Small intestine (tissue), 7 donors: ENCODE results near the gene RER1. TPM values are rescaled to one million over a fixed set of nuclear protein-coding genes. Genes with fewer than 3 reads are reported as not detected.
A peak's percentile ranks its signal among the peaks of the same experiment; 100 is the strongest.

Experiments used
- DNase-seq, 2 donors: peaks; one replicate each; pipeline versions ENCODE4 v3.0.0 to v3.0.0-alpha.2; 2013
- FAIRE-seq: peaks from 2 replicates; lab custom pipeline; 2012; peaks lifted over from hg19 to GRCh38; lab: Jason Lieb, UNC
- H3K27ac ChIP-seq, 3 donors: one replicate each; pipeline ENCODE4 v1.5.1; 2013; ENCODE audit warnings: low read length in 2 of 3, mild to moderate bottlenecking in 2 of 3, control low read depth in 1 of 3, inconsistent platforms in 1 of 3, low read depth in 1 of 3, moderate library complexity in 1 of 3
- H3K27me3 ChIP-seq, 3 donors: one replicate each; pipeline ENCODE4 v1.6.1; 2013; ENCODE audit warnings: low read length in 3 of 3, inconsistent platforms in 1 of 3; ENCODE audit not compliant: control insufficient read depth in 3 of 3, insufficient read depth in 3 of 3
- H3K36me3 ChIP-seq, 3 donors: one replicate each; pipeline ENCODE4 v1.6.1; 2013; ENCODE audit warnings: low read length in 3 of 3, inconsistent platforms in 1 of 3, low read depth in 1 of 3, mild to moderate bottlenecking in 1 of 3, moderate library complexity in 1 of 3; ENCODE audit not compliant: control insufficient read depth in 3 of 3, insufficient read depth in 2 of 3
- H3K4me1 ChIP-seq, 3 donors: one replicate each; pipeline ENCODE4 v1.6.1; 2013; ENCODE audit warnings: low read length in 2 of 3, inconsistent platforms in 1 of 3, low read depth in 1 of 3, mild to moderate bottlenecking in 1 of 3, moderate library complexity in 1 of 3; ENCODE audit not compliant: control insufficient read depth in 3 of 3, insufficient read depth in 2 of 3
- H3K4me3 ChIP-seq, 3 donors: one replicate each; pipeline ENCODE4 v1.5.1; 2013; ENCODE audit warnings: low read length in 3 of 3, control low read depth in 1 of 3, inconsistent platforms in 1 of 3, low read depth in 1 of 3, mild to moderate bottlenecking in 1 of 3, moderate library complexity in 1 of 3
- H3K9me3 ChIP-seq, 2 donors: one replicate each; pipeline ENCODE4 v1.6.1; 2013; ENCODE audit warnings: low read depth in 1 of 2, low read length in 1 of 2; ENCODE audit not compliant: control insufficient read depth in 2 of 2, insufficient read depth in 1 of 2
- WGBS, 3 donors: extraction: QIAGEN DNeasy Blood & Tissue Kit; methylation state at CpG; one replicate each; pipeline ENCODE4 v1.1.7; 2013; 5-methylcytosine and 5-hydroxymethylcytosine counted together
- polyA plus RNA-seq, 4 donors: library from polyadenylated mRNA; stranded (reverse) in 3 of 4; unstranded in 1 of 4; fragments of 200-250 nt in 3 of 4; fragments of 120-200 nt in 1 of 4; gene quantifications; one replicate each; pipeline versions ENCODE4 v1.2.1 to v1.2.3, GENCODE V29; 2013
- donor health status: healthy with polysubstance abuse.
- donor health status: control.
- donor health status: control.
- donor health status: Bipolar disorder and iron deficiency.
- donor health status: healthy.

RER1 gene
- polyA plus RNA-seq, 4 donors = 70.0 to 140 (median 88.7) TPM

GRCh38 chr1:2378956-2379732 is 12.5 kb upstream of the RER1 start:
- H3K4me3 ChIP-seq = no peak overlapping the region
- H3K27me3 ChIP-seq = no peaks in the 10 kb centered on the region
- H3K27ac ChIP-seq = no peak overlapping the region
- H3K9me3 ChIP-seq = no peaks in the 10 kb centered on the region
- peaks cover 0 to 15% (median 0%) of the 10 kb centered on the region in 3 donors for H3K4me1 ChIP-seq
- FAIRE-seq (no peak), DNase-seq (no peak)
- peaks cover 0 to 18% (median 0%) of the 10 kb centered on the region in 3 donors for H3K36me3 ChIP-seq
- WGBS, 3 donors = 59 to 76% (median 66%) methylated on average over 18 of the region's 18 CpGs

GRCh38 chr1:2379733-2380404 is 11.8 kb upstream of the RER1 start:
- WGBS, 3 donors = 86 to 92% (median 87%) methylated on average over 23 of the region's 23 CpGs
- FAIRE-seq (no peak), DNase-seq (no peak)
- no peaks in the 10 kb centered on the region for H3K27me3 ChIP-seq
- H3K9me3 ChIP-seq = no peaks in the 10 kb centered on the region
- peaks cover 0 to 15% (median 0%) of the 10 kb centered on the region in 3 donors for H3K4me1 ChIP-seq
- H3K27ac ChIP-seq = no peak overlapping the region
- no peak overlapping the region for H3K4me3 ChIP-seq
- H3K36me3 ChIP-seq = peaks cover 0 to 23% (median 0%) of the 10 kb centered on the region in 3 donors

GRCh38 chr1:2380816-2381591 is 10.6 kb upstream of the RER1 start:
- no peak for DNase-seq
- H3K4me1 ChIP-seq = peaks cover 0 to 15% (median 0%) of the 10 kb centered on the region in 3 donors
- H3K9me3 ChIP-seq = no peaks in the 10 kb centered on the region
- H3K27me3 ChIP-seq = no peaks in the 10 kb centered on the region
- no peak for FAIRE-seq
- peaks cover 0 to 27% (median 0%) of the 10 kb centered on the region in 3 donors for H3K36me3 ChIP-seq
- 84 to 89% (median 89%) methylated on average over 32 of the region's 32 CpGs for WGBS, 3 donors
- H3K4me3 ChIP-seq = no peak overlapping the region
- H3K27ac ChIP-seq = no peak overlapping the region

- no peak for FAIRE-seq
- no peaks in the 10 kb centered on the region for H3K9me3 ChIP-seq
- 40 to 48% (median 40%) methylated on average over 26 to 28 of the region's 28 CpGs for WGBS, 3 donors
- no peak overlapping the region for H3K4me3 ChIP-seq
- H3K4me1 ChIP-seq = peaks cover 0 to 15% (median 0%) of the 10 kb centered on the region in 3 donors
- no peak overlapping the region for H3K27ac ChIP-seq
- H3K27me3 ChIP-seq = no peaks in the 10 kb centered on the region
- peak; percentile 66 to 83 for DNase-seq
- H3K36me3 ChIP-seq = peaks cover 0 to 31% (median 0%) of the 10 kb centered on the region in 3 donors
Observed at GRCh38 chr1:2381741-2382620, 9.7 kb upstream of the RER1 start.

GRCh38 chr1:2382621-2383361 is 8.8 kb upstream of the RER1 start:
- Histone ChIP-seq H3K27me3 (no peaks in the 10 kb centered on the region), H3K9me3 (no peaks in the 10 kb centered on the region), H3K4me3 (no peak overlapping the region), H3K36me3 (peaks cover 0 to 39% (median 0%) of the 10 kb centered on the region in 3 donors), H3K4me1 (peaks cover 0 to 14% (median 0%) of the 10 kb centered on the region in 3 donors), H3K27ac (no peak overlapping the region)
- FAIRE-seq (no peak), DNase-seq (peak in 1 of 2 donors; percentile 53)
- 41 to 62% (median 51%) methylated on average over 11 to 13 of the region's 13 CpGs for WGBS, 3 donors

- DNase-seq = no peak
- no peak for FAIRE-seq
- 86 to 90% (median 89%) methylated on average over 14 of the region's 14 CpGs for WGBS, 3 donors
Observed at GRCh38 chr1:2383576-2383975, 8.1 kb upstream of the RER1 start.

GRCh38 chr1:2384130-2384860 is 7.3 kb upstream of the RER1 start:
- FAIRE-seq = no peak
- H3K4me1 ChIP-seq = peaks cover 0 to 9% (median 0%) of the 10 kb centered on the region in 3 donors
- H3K36me3 ChIP-seq = peaks cover 0 to 44% (median 0%) of the 10 kb centered on the region in 3 donors
- whole genome bisulfite sequencing, 3 donors = 92 to 94% (median 93%) methylated on average over 21 of the region's 21 CpGs
- H3K27ac ChIP-seq = no peak overlapping the region
- H3K27me3 ChIP-seq = no peaks in the 10 kb centered on the region
- no peak overlapping the region for H3K4me3 ChIP-seq
- H3K9me3 ChIP-seq = no peaks in the 10 kb centered on the region
- no peak for DNase-seq

More at GRCh38 chr1:2383576-2383975, 8.1 kb upstream of the RER1 start:
- peaks cover 0 to 9% (median 0%) of the 10 kb centered on the region in 3 donors for H3K4me1 ChIP-seq
- no peak overlapping the region for H3K27ac ChIP-seq
- no peak overlapping the region for H3K4me3 ChIP-seq
- H3K27me3 ChIP-seq = no peaks in the 10 kb centered on the region
- H3K9me3 ChIP-seq = no peaks in the 10 kb centered on the region
- peaks cover 0 to 46% (median 0%) of the 10 kb centered on the region in 3 donors for H3K36me3 ChIP-seq
